IMR-90 (cell line): ENCODE results near the gene GPR3. TPM values are rescaled to one million over a fixed set of nuclear protein-coding genes. Genes with fewer than 3 reads are reported as not detected.
A peak's percentile ranks its signal among the peaks of the same experiment; 100 is the strongest.

ENCODE experiments used
- ATAC-seq: fragments of 200-7000 bp; cut with Tn5 transposase; 2 replicates; pipeline ENCODE4 v1.9.1; 2020; ENCODE audit warnings: low read depth, mild to moderate bottlenecking, moderate library complexity
- Bru-seq: library from RNA; stranded (reverse); fragments of 400-500 nt; gene quantifications from one replicate; lab custom pipeline; 2021; lab: Mats Ljungman, UMichigan
- BruChase-seq, 2 experiments: library from RNA; stranded (reverse); fragments of 400-500 nt; gene quantifications; one replicate each; lab custom pipeline; 2021; lab: Mats Ljungman, UMichigan
- BruUV-seq: library from RNA; stranded (reverse); fragments of 400-500 nt; replicated peaks from 2 replicates; lab custom pipeline; 2021; lab: Mats Ljungman, UMichigan
- CTCF ChIA-PET: fragments of 300-600 bp; formaldehyde crosslinking; extraction: SDS; loops from one replicate; lab custom pipeline; 2021; ENCODE audit warnings: antibody characterized with exemption; lab: Yijun Ruan, JAX
- POLR2A ChIA-PET: fragments of 300-600 bp; sonication (Branson Sonifier 250); formaldehyde crosslinking; loops from one replicate; lab custom pipeline; 2022; ENCODE audit warnings: antibody characterized with exemption; ENCODE audit not compliant: unreplicated experiment; lab: Charles Lee
- DNase-seq: peaks from one replicate; pipeline ENCODE4 v3.0.0; 2013
- H2AFZ ChIP-seq: replicated peaks from 2 replicates; pipeline ENCODE3; 2013; ENCODE audit warnings: low read length, mild to moderate bottlenecking; ENCODE audit not compliant: poor library complexity
- H2AK5ac ChIP-seq: 2 replicates; pipeline ENCODE4 v1.6.1; 2013; ENCODE audit warnings: low read depth, low read length, inconsistent platforms
- H2AK9ac ChIP-seq: replicated peaks from 2 replicates; pipeline ENCODE3; 2013; ENCODE audit warnings: mild to moderate bottlenecking, low read depth, low read length, moderate library complexity; ENCODE audit not compliant: poor library complexity
- H2BK120ac ChIP-seq: 2 replicates; pipeline ENCODE4 v1.6.1; 2013; ENCODE audit warnings: low read depth, low read length, inconsistent platforms
- H2BK15ac ChIP-seq: 3 replicates; pipeline ENCODE4 v1.6.1; 2013; ENCODE audit warnings: low read depth, low read length, inconsistent platforms
- H2BK20ac ChIP-seq: 2 replicates; pipeline ENCODE4 v1.6.1; 2013; ENCODE audit warnings: low read depth, mild to moderate bottlenecking, inconsistent platforms, low read length, moderate library complexity
- H2BK5ac ChIP-seq: 2 replicates; pipeline ENCODE4 v1.6.1; 2013; ENCODE audit warnings: mild to moderate bottlenecking, low read depth, low read length, inconsistent platforms; ENCODE audit not compliant: poor library complexity, severe bottlenecking
- H3K14ac ChIP-seq: replicated peaks from 2 replicates; pipeline ENCODE4 v1.6.1; 2013; ENCODE audit warnings: low read depth, low read length, inconsistent platforms
- H3K18ac ChIP-seq: 2 replicates; pipeline ENCODE4 v1.6.1; 2013; ENCODE audit warnings: low read depth, low read length, control low read depth
- H3K23ac ChIP-seq: 2 replicates; pipeline ENCODE4 v1.6.1; 2013; ENCODE audit warnings: low read depth, low read length, inconsistent platforms
- H3K27ac ChIP-seq: 2 replicates; pipeline ENCODE4 v1.5.1; 2013; ENCODE audit warnings: mild to moderate bottlenecking, control low read depth, low read length; ENCODE audit not compliant: insufficient read depth
- H3K27me3 ChIP-seq: 2 replicates; pipeline ENCODE4 v1.6.1; 2013; ENCODE audit warnings: low read length; ENCODE audit not compliant: control insufficient read depth, insufficient read depth
- H3K36me3 ChIP-seq: 2 replicates; pipeline ENCODE4 v1.6.1; 2013; ENCODE audit warnings: low read length, mixed read lengths; ENCODE audit not compliant: control insufficient read depth, insufficient read depth
- H3K4ac ChIP-seq: 2 replicates; pipeline ENCODE4 v1.6.1; 2013; ENCODE audit warnings: low read depth, low read length, inconsistent platforms
- H3K4me1 ChIP-seq: 2 replicates; pipeline ENCODE4 v1.6.1; 2013; ENCODE audit warnings: low read length, mixed read lengths; ENCODE audit not compliant: control insufficient read depth, insufficient read depth
- H3K4me2 ChIP-seq: 2 replicates; pipeline ENCODE4 v1.6.1; 2013; ENCODE audit warnings: low read depth, mild to moderate bottlenecking, control low read depth, low read length, moderate library complexity
- H3K4me3 ChIP-seq: 2 replicates; pipeline ENCODE4 v1.5.1; 2013; ENCODE audit warnings: low read depth, mild to moderate bottlenecking, control low read depth, low read length, moderate library complexity; ENCODE audit not compliant: insufficient read depth
- H3K56ac ChIP-seq: 2 replicates; pipeline ENCODE4 v1.6.1; 2013; ENCODE audit warnings: low read length, inconsistent platforms; ENCODE audit not compliant: insufficient read depth; ENCODE audit errors: extremely low read depth
- H3K79me1 ChIP-seq, 2 experiments: 2 replicates each; pipeline ENCODE4 v1.6.1; 2013; ENCODE audit warnings: low read length in 2 of 2, inconsistent platforms in 1 of 2, low read depth in 1 of 2
- H3K9ac ChIP-seq: 2 replicates; pipeline ENCODE4 v1.6.1; 2013; ENCODE audit warnings: low read depth, low read length, control low read depth
- H3K9me1 ChIP-seq: 2 replicates; pipeline ENCODE4 v1.6.1; 2013; ENCODE audit warnings: low read length, inconsistent platforms; ENCODE audit not compliant: insufficient read depth
- H3K9me3 ChIP-seq: 2 replicates; pipeline ENCODE4 v1.6.1; 2013; ENCODE audit warnings: low read length; ENCODE audit not compliant: control insufficient read depth, insufficient read depth
- H4K20me1 ChIP-seq: 2 replicates; pipeline ENCODE4 v1.6.1; 2013; ENCODE audit warnings: low read length, inconsistent platforms; ENCODE audit not compliant: insufficient read depth
- H4K5ac ChIP-seq: 2 replicates; pipeline ENCODE4 v1.6.1; 2013; ENCODE audit warnings: mild to moderate bottlenecking, low read depth, low read length, control low read depth
- H4K8ac ChIP-seq, 2 experiments: 2 replicates each; pipeline ENCODE4 v1.6.1; 2013; ENCODE audit warnings: low read depth in 2 of 2, low read length in 2 of 2, control low read depth in 1 of 2, inconsistent platforms in 1 of 2
- H4K91ac ChIP-seq: 2 replicates; pipeline ENCODE4 v1.6.1; 2013; ENCODE audit warnings: low read depth, low read length, inconsistent platforms; ENCODE audit not compliant: insufficient read depth
- CHD1 ChIP-seq: IDR thresholded peaks from 2 replicates; pipeline ENCODE4 v1.6.1; 2012; ENCODE audit warnings: low read depth, low read length, improper control_type of control experiment
- CTCF ChIP-seq: conservative IDR thresholded peaks from 2 replicates; pipeline ENCODE4 v1.5.1; 2012; ENCODE audit warnings: mild to moderate bottlenecking, low read depth, low read length, improper control_type of control experiment
- ELK1 ChIP-seq: fragments of 150-350 bp; IDR thresholded peaks from 2 replicates; pipeline ENCODE4 v1.6.1; 2016; ENCODE audit warnings: low read depth, mild to moderate bottlenecking, low read length, moderate library complexity, borderline replicate concordance
- FOS ChIP-seq: fragments of 150-350 bp; IDR thresholded peaks from 2 replicates; pipeline ENCODE4 v1.6.1; 2016; ENCODE audit warnings: low read depth, low read length
- MAFK ChIP-seq: IDR thresholded peaks from 2 replicates; pipeline ENCODE4 v1.6.1; 2012; ENCODE audit warnings: low read depth, low read length, improper control_type of control experiment
- MAZ ChIP-seq: IDR thresholded peaks from 2 replicates; pipeline ENCODE4 v1.6.1; 2012; ENCODE audit warnings: low read depth, mild to moderate bottlenecking, low read length, improper control_type of control experiment, moderate library complexity, borderline replicate concordance
- POLR2A ChIP-seq: IDR thresholded peaks from 2 replicates; pipeline ENCODE4 v1.6.1; 2012; ENCODE audit warnings: mild to moderate bottlenecking, low read depth, low read length
- RAD21 ChIP-seq: IDR thresholded peaks from 2 replicates; pipeline ENCODE4 v1.6.1; 2012; ENCODE audit warnings: low read length, improper control_type of control experiment
- RCOR1 ChIP-seq: IDR thresholded peaks from 2 replicates; pipeline ENCODE4 v1.6.1; 2012; ENCODE audit warnings: mild to moderate bottlenecking, low read length, improper control_type of control experiment; ENCODE audit not compliant: insufficient replicate concordance
- SMC3 ChIP-seq: fragments of 150-350 bp; IDR thresholded peaks from 2 replicates; pipeline ENCODE4 v1.6.1; 2016; ENCODE audit warnings: low read depth, mild to moderate bottlenecking, antibody characterized with exemption, low read length, moderate library complexity
- USF2 ChIP-seq: fragments of 150-350 bp; IDR thresholded peaks from 2 replicates; pipeline ENCODE4 v1.6.1; 2017; ENCODE audit warnings: mild to moderate bottlenecking, antibody characterized with exemption, low read length, low read depth
- WGBS, 2 experiments: methylation state at CpG; one replicate each; pipeline versions ENCODE4 v1.1.5 to v1.1.7; 2013; ENCODE audit warnings: missing lambda C conversion rate in 2 of 2; ENCODE audit not compliant: insufficient read length in 1 of 2; ENCODE audit errors: extremely low coverage in 2 of 2; 5-methylcytosine and 5-hydroxymethylcytosine counted together
- dilution Hi-C: fragments of 300-500 bp; cut with HindIII; formaldehyde crosslinking; loops from one replicate; pipeline ENCODE4 v1.14.3; 2018; ENCODE audit warnings: low sequenced_read_pairs; ENCODE audit not compliant: unreplicated experiment
- in situ Hi-C: fragments of 300-500 bp; cut with MboI; formaldehyde crosslinking; loops from 3 replicates; pipeline ENCODE4 v1.14.3; 2019; ENCODE audit warnings: low sequenced_read_pairs, inconsistent platforms, mixed read lengths
- intact Hi-C: fragments of 100-400 bp; cut with micrococcal nuclease; formaldehyde crosslinking; loops from 2 replicates; pipeline ENCODE4 v1.10.0; 2022
- long read RNA-seq: library from polyadenylated mRNA; unstranded; transcript quantifications from one replicate; pipeline ENCODE4 v2.0.0, GENCODE V29; 2021; ENCODE audit not compliant: unreplicated experiment
- polyA plus RNA-seq, 3 experiments: library from polyadenylated mRNA; depleted of rRNA; stranded (reverse); fragments of >200 nt; gene quantifications; 2 replicates each; pipeline ENCODE4 v1.2.3, GENCODE V29; 2012; ENCODE audit warnings: low replicate concordance in 1 of 3
- total RNA-seq: library from RNA; depleted of rRNA; stranded (reverse); fragments of >200 nt; gene quantifications from 2 replicates; pipeline ENCODE4 v1.2.3, GENCODE V29; 2012; rRNA removed

Gene GPR3
- total RNA-seq (0.72 and 0.83 TPM in 2 replicates), polyA plus RNA-seq (2012; rRNA removed) (4.8 and 5.4 TPM in 2 replicates), Bru-seq, nascent RNA (percentile 34 among the genes with signal in this experiment), BruChase-seq, experiment 1, labeled RNA remaining after a 6-hour chase (percentile 33 among the genes with signal in this experiment), BruChase-seq, experiment 2, labeled RNA remaining after a 2-hour chase (percentile 39 among the genes with signal in this experiment)
- 3.3 and 6.1 TPM in 2 replicates for polyA plus RNA-seq (2012; cell fraction: cytosol; rRNA removed)
- polyA plus RNA-seq (2012; cell fraction: nucleus; rRNA removed; ENCODE audit: low replicate concordance): 5.4 and 6.0 TPM in 2 replicates
- long read RNA-seq, partial matches to known transcripts: 0 of 2 reads
- long read RNA-seq, other reads (novel, unspliced or antisense): 0 of 2 reads

GRCh38 chr1:27392096-27392777 is at the start of gene GPR3:
TSS of gene GPR3 (plus strand) at chr1:27392622. CDS start at chr1:27393799, 1,177 bp downstream.
- peak within 1 kb of the TSS; percentile 82 for H3K14ac ChIP-seq
- peak within 1 kb of the TSS; percentile 65; the same call in 1 of the 3 replicates for H2BK15ac ChIP-seq
- H3K9me3 ChIP-seq: no peaks in the 10 kb centered on the region
- intact Hi-C loops (loop anchor here (1.0 to 10.0 kb wide), 4 partner anchors 197 to 290 kb away; no protein-coding TSS in a partner anchor), in situ Hi-C loops (loop anchor here (5.0 to 10.0 kb wide), 2 partner anchors 90 to 287 kb away; no protein-coding TSS in a partner anchor), dilution Hi-C loops (no loop called here)
- ATAC-seq: peak; percentile 92
- BruUV-seq: no TSS peak
- peak within 1 kb of the TSS; percentile 69 for H3K4ac ChIP-seq
- CTCF ChIA-PET: interaction anchor here (1.0 to 3.6 kb wide), 3 partner anchors 26 to 277 kb away, joined by 3 to 16 read pairs (median 9); partner anchors contain the start of gene MAP3K6
- H3K36me3 ChIP-seq: no peaks in the 10 kb centered on the region; the same call in 1 of the 2 replicates
- H3K9me1 ChIP-seq: peaks cover 20% of the 10 kb centered on the region
- POLR2A ChIA-PET: interaction anchor here (1.2 kb wide), 1 partner anchor 27 kb away, joined by 3 read pairs; no protein-coding TSS in a partner anchor
- peak within 1 kb of the TSS; percentile 87 for H2AK5ac ChIP-seq
- H3K18ac ChIP-seq: no peak within 1 kb of the TSS; the same call in 1 of the 2 replicates
- H3K56ac ChIP-seq: peak within 1 kb of the TSS; percentile 75
- DNase-seq: peak; percentile 91
- H3K79me1 ChIP-seq: peaks cover 0 to 28% of the 10 kb centered on the region in 2 experiments; a peak in 3 of 4 replicates
- peak within 1 kb of the TSS; percentile 93 for H2AK9ac ChIP-seq
- H3K27me3 ChIP-seq: no peaks in the 10 kb centered on the region
- peak within 1 kb of the TSS; percentile 98 for H2AFZ ChIP-seq
- peak within 1 kb of the TSS; percentile 52; the same call in 1 of the 2 replicates for H3K27ac ChIP-seq
- peak within 1 kb of the TSS; percentile 63 for H3K4me3 ChIP-seq
- WGBS, 2 experiments: 2% methylated on average over 38 of the region's 69 CpGs; no CpG with 5 or more reads in 1 of the 2 experiments
- H3K23ac ChIP-seq: peak within 1 kb of the TSS; percentile 83
- H4K8ac ChIP-seq: peak within 1 kb of the TSS; percentile 69 to 83
- no peaks in the 10 kb centered on the region for H4K20me1 ChIP-seq
- H2BK5ac ChIP-seq: peak within 1 kb of the TSS; percentile 22
- H4K91ac ChIP-seq: peak within 1 kb of the TSS; percentile 77
- H2BK120ac ChIP-seq: peak within 1 kb of the TSS; percentile 52
- peak within 1 kb of the TSS; percentile 54; the same call in 1 of the 2 replicates for H2BK20ac ChIP-seq
- peak within 1 kb of the TSS; percentile 29; the same call in 1 of the 2 replicates for H4K5ac ChIP-seq
- H3K9ac ChIP-seq: peak within 1 kb of the TSS; percentile 60
- peaks cover 15% of the 10 kb centered on the region for H3K4me1 ChIP-seq
- peak within 1 kb of the TSS; percentile 85 for H3K4me2 ChIP-seq
- TF ChIP-seq CTCF (peak; percentile 69), USF2 (no peak), POLR2A (peak; percentile 84), MAZ (peak; percentile 87), SMC3 (peak; percentile 54), RAD21 (peak; percentile 40), CHD1 (no peak), RCOR1 (no peak), ELK1 (no peak), FOS (peak; percentile 86), MAFK (no peak)
